Measurements from ENCODE around the gene GAB1.

GAB1 gene

DNA sequence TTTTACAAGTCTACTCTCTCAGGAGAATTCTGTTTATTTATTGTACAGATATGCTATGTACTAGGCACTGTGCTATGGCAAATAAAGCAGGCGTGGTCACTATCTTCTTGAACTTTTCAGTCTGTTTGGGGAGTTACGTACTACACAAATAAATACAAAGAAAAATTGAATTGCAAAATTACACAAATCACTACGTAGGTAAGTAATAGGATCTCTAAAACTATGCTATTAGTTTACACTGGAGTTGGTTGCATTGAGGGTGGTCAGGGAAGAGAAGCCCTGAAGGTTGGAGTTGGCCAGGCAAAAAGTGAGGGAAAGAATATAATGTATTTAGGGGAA is 75.7 kb downstream of the GAB1 start:
- H3K9me2 ChIP-seq (replicated peaks; ENCODE audit: insufficient read depth, low read length), result no peaks in the 10 kb centered on the region
- no peaks in the 10 kb centered on the region for H3K36me3 ChIP-seq (ENCODE audit: low read length)
- H4K20me1 ChIP-seq (ENCODE audit: low read depth, low read length), result no peaks in the 10 kb centered on the region
- H3K9ac ChIP-seq (ENCODE audit: low read length), result no peak overlapping the region
- no peak overlapping the region for H3K27ac ChIP-seq (ENCODE audit: low read depth, low read length)
- no peaks in the 10 kb centered on the region for H3F3A ChIP-seq (ENCODE audit: insufficient read depth)
- H3K79me2 ChIP-seq (ENCODE audit: insufficient read depth, low read length), result no peaks in the 10 kb centered on the region
- H3K4me2 ChIP-seq (ENCODE audit: low read depth, low read length, poor library complexity, severe bottlenecking), result no peak overlapping the region
- no peak for TF ChIP-seq EZH2phosphoT487 (conservative IDR thresholded peaks at IDR 0.05; ENCODE audit: low read length)
- no peak for TF ChIP-seq CTCF (IDR thresholded peaks at IDR 0.05; ENCODE audit: insufficient read depth, low read length, poor library complexity, severe bottlenecking)
- H2AFZ ChIP-seq (ENCODE audit: low read depth, low read length, severe bottlenecking), result no peak overlapping the region
- no peaks in the 10 kb centered on the region for H3K27me3 ChIP-seq (ENCODE audit: low read length)
- H3K9me3 ChIP-seq (ENCODE audit: insufficient read depth, low read length), result no peaks in the 10 kb centered on the region
- no peak overlapping the region for H3K4me3 ChIP-seq (ENCODE audit: insufficient read depth, low read length, poor library complexity, severe bottlenecking)

- Histone ChIP-seq H4K20me1 (ENCODE audit: low read depth, low read length) (no peaks in the 10 kb centered on the region), H3K4me3 (ENCODE audit: insufficient read depth, low read length, poor library complexity, severe bottlenecking) (no peak overlapping the region), H3K4me2 (ENCODE audit: low read depth, low read length, poor library complexity, severe bottlenecking) (no peak overlapping the region), H3K27me3 (ENCODE audit: low read length) (no peaks in the 10 kb centered on the region), H3K79me2 (ENCODE audit: insufficient read depth, low read length) (no peaks in the 10 kb centered on the region), H2AFZ (ENCODE audit: low read depth, low read length, severe bottlenecking) (no peak overlapping the region), H3K9me2 (replicated peaks; ENCODE audit: insufficient read depth, low read length) (no peaks in the 10 kb centered on the region), H3K27ac (ENCODE audit: low read depth, low read length) (no peak overlapping the region), H3K36me3 (ENCODE audit: low read length) (no peaks in the 10 kb centered on the region), H3K9me3 (ENCODE audit: insufficient read depth, low read length) (no peaks in the 10 kb centered on the region), H3K9ac (ENCODE audit: low read length) (no peak overlapping the region), H3F3A (ENCODE audit: insufficient read depth) (no peaks in the 10 kb centered on the region)
- no peak for TF ChIP-seq EZH2phosphoT487 (conservative IDR thresholded peaks at IDR 0.05; ENCODE audit: low read length)
- TF ChIP-seq CTCF (IDR thresholded peaks at IDR 0.05; ENCODE audit: insufficient read depth, low read length, poor library complexity, severe bottlenecking), result no peak
These were observed 81.2 kb downstream of the GAB1 start for GRCh38 chr4:143417679-143418403.

DNA sequence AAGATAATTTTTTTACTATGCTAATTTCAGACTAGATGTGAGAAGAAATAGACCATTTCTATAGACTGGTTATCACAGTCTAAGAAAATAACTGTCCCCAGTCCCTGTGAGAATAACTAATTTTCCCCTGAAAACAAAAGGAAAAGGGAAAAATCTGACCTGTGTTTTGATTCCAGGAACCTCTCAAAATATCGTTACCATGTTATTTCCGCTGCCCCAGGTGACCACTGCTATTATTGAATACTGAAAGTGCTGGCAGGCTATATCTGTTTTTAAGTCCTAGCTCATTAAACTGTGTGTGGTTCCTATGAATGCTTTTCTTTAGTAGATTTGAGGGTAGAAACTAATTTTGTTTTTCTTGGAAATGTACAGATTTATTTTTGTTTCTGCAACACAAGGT is 83.6 kb downstream of the GAB1 start:
- no peak overlapping the region for H3K9ac ChIP-seq (ENCODE audit: low read length)
- no peaks in the 10 kb centered on the region for H4K20me1 ChIP-seq (ENCODE audit: low read depth, low read length)
- no peak for TF ChIP-seq EZH2phosphoT487 (conservative IDR thresholded peaks at IDR 0.05; ENCODE audit: low read length)
- no peak for TF ChIP-seq CTCF (IDR thresholded peaks at IDR 0.05; ENCODE audit: insufficient read depth, low read length, poor library complexity, severe bottlenecking)
- no peak overlapping the region for H3K4me2 ChIP-seq (ENCODE audit: low read depth, low read length, poor library complexity, severe bottlenecking)
- no peaks in the 10 kb centered on the region for H3K9me2 ChIP-seq (replicated peaks; ENCODE audit: insufficient read depth, low read length)
- no peaks in the 10 kb centered on the region for H3K27me3 ChIP-seq (ENCODE audit: low read length)
- no peak overlapping the region for H3K4me3 ChIP-seq (ENCODE audit: insufficient read depth, low read length, poor library complexity, severe bottlenecking)
- H3K79me2 ChIP-seq (ENCODE audit: insufficient read depth, low read length), result no peaks in the 10 kb centered on the region
- no peaks in the 10 kb centered on the region for H3K9me3 ChIP-seq (ENCODE audit: insufficient read depth, low read length)
- no peak overlapping the region for H3K27ac ChIP-seq (ENCODE audit: low read depth, low read length)
- H3K36me3 ChIP-seq (ENCODE audit: low read length), result no peaks in the 10 kb centered on the region
- H2AFZ ChIP-seq (ENCODE audit: low read depth, low read length, severe bottlenecking), result no peak overlapping the region
- no peaks in the 10 kb centered on the region for H3F3A ChIP-seq (ENCODE audit: insufficient read depth)

Measured in SU-DHL-6 (cell line).